ENCODE measurements around the gene SIGLEC6.

The SIGLEC6 gene

DNA sequence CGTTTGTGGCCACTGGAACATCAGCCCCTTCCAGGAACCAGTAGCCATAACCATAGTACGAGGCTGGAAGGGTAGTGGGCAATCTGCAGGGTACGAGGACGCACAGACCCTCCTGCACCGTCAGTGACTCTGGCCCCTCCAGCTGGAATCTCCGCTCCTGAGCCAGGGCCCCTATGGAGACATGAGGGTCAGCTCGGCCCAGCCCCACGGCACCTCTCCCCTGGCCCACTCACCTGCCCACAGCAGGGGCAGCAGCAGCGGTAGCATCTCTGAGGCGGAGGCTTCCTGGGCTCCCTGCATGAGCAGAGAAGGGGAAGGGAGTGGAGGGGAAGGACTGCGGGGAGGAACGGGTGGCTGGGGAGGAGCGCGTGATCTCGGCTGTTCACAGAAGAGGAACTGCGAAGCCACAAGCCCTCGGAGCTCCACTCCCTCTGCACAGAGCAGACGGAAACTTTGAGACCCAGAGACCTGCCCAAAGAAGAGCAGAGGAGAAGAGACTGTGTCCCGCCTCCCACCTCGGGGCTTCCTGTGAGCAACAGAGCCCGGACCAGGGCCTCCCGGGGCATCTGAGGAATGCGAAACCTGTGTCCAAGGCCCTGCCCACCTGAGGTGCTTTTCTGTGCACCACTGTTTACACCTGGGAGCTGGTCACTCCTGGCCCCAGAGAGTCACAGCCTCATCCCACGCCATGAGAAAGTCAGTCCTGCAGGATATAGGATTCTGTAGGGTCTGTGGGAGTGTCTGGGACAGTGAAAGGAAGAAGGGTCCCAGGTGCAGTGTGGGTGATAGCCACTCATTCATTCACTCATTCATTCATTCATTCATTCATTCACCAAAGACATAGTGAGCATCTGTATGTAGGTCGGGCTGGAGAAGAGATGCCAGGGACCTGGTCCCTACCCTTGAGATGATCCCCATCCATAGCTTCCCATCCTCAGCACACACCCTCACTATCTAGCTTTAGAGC is at the start of gene SIGLEC6:
SIGLEC6 (minus strand) TSS at position 322 of the 967 bp plus-strand sequence; CDS start at position 300, 22 bp downstream.
- peak; percentile 22 to 75 for DNase-seq

DNA sequence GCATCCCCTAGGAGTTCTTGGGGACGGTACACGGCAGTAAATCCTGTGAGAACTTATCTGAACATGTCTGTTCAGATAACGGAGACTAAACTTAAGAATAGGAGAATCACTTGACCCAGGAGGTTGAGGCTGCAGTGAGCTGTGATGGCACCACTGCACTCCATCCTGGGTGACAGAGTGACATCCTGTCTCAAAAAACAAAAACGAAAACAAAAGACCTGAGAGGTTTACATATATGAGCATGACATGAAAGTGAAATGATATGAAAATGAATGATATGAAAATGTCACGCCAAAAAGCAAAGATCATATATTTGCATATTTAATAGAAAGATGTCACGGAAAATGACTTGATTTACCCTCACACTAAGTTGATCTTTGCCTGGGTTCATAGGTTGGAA is 45.4 kb upstream of the SIGLEC6 start:
- DNase-seq = no peak

DNA sequence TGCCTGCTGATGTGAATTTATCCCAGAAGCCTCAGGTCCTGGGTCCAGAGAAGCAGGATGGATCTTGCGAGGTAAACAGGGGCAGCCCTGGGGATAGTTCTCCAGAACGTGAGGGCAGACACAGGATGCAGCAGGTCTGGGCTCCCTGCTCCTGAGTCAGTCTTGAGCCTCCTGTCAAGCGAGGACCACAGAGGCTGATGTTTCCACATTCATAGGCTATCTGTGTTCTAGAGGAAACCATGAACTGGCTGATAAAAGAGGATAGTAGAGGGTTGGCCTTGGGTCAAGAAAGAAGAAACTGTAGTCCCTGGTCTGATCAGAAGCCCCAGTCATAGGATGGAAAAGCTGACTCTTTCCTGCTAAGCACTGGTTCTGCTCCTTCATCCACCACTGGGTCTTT is 41.9 kb upstream of the SIGLEC6 start:
- DNase-seq = no peak

DNA sequence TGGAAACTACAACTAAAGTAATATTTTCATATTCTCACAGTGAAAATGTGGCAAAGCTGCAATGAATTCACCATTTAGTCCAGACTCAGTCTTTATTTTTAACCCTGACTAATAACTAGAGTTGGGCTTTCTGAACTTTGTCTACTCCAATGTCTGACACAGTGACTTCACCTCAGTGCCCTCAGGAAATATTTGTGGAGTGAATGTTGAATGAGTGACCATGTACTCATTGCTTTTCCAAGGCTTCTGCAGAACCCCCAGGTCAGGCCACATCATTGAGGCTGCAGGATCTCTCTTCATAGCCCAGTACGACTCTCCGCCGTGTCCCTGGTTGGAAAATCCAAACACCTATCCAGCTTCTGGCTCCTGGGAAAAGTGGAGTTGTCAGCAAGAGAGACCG is 41.4 kb upstream of the SIGLEC6 start:
- DNase-seq = no peak

DNA sequence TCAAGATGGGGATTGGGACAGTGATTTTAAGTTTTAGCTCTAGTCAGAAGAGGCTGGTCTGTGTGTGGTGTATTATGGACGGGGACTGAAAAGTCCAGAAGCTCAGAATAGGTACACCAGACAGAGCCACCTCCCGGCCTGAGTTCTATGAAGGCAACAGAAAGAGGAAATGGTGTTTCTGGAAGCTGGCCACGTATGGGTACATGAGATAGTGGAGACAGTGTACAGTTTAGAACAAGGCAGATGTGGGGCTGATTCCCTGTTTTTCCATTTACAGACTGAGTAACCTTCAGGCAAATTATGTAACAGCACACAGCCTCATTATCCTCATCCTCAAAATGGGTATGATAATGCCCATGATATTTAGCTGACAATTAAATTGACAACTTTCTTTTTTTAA is 40.9 kb upstream of the SIGLEC6 start:
- no peak for DNase-seq

DNA sequence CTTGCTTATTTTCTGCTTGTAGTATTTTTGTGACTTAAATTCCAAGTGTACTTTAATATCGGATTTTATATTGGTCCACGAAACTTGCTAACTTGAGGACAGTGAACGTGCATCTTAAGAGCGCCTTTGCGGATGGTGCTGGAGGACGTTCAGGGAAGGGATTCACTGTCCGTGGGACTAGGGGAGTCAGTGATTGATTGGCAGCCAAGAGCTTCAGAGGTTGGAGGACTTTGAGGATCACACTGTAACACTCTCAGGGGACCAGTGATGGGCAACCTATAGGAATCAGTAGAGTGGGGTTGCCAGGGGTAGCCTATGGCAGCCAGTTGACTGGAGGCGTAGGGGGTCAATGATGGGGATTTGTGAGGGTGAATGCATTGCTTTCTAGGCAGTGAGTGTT is 40.1 kb upstream of the SIGLEC6 start:
- no peak for DNase-seq

DNA sequence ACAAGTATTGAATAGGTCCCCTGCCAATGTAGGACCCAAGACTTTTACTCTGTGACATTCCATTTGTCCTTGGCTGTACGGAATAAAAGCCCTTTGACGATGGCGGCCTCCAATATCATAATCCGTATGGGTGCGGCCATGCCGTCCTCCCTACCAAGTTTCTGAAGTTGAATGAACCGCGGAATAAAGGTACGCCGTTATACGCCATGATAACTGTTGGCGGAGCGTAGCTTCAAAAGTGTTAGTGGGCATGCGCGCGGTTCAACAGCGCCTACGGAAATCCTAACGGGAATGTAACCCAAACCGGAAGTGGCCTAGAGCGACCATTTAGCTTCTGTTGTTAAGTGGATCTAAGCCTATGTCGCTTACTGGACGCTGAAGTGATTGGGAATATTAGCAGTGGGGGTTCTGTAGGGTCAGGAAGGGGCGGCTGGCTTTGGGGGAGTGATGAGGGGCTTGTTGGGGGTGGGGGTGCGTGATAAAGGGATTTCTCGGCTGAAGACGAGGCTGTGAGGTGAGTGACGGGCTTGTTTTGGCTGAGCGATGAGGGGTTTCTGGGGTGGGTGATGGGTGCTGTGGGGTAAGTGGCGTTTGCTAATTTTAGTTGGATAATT is 39.6 kb upstream of the SIGLEC6 start, which contains the start of gene ZNF175:
ZNF175 (plus strand) TSS at position 322 of the 614 bp plus-strand sequence. CDS start 2,047 bp downstream, outside the sequence.
- DNase-seq = peak; percentile 88 to 90

DNA sequence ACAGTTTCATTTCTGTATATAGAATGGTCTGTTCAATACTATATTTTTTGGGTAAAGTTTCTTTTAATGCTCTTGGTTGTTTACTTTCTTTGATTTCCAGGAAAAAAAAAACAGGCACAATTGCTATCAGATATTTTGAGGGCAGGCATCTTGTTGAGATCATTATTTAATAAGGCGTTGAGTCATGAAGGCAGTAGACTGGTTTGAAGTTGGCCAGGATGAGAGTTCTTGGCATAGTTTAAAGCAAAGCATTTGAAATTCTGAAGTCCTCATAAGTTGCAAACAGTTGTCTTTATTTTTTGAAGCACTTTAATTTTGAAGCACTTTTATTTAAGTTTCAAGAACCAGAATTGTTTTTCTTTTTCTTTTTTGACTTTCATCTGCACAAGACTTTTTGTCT is 37.0 kb upstream of the SIGLEC6 start:
- DNase-seq = no peak

DNA sequence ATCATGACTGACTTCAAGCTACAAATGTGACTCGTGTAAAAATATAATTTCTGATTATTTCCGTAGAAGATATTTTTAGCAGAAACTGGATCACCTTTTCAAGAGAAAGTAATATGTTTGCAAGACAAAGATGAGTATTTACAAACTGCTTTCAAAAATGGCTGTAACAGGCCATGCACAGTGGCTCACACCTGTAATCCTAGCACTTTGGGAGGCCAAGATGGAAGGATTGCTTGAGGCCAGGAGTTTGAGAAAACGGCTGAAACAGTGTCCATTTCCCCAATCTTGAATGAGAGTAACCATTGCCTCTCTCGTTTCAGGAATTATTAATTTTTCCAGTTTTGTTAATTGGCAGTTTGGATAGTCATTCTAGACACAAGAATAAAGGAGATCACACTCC is 36.1 kb upstream of the SIGLEC6 start:
- no peak for DNase-seq

DNA sequence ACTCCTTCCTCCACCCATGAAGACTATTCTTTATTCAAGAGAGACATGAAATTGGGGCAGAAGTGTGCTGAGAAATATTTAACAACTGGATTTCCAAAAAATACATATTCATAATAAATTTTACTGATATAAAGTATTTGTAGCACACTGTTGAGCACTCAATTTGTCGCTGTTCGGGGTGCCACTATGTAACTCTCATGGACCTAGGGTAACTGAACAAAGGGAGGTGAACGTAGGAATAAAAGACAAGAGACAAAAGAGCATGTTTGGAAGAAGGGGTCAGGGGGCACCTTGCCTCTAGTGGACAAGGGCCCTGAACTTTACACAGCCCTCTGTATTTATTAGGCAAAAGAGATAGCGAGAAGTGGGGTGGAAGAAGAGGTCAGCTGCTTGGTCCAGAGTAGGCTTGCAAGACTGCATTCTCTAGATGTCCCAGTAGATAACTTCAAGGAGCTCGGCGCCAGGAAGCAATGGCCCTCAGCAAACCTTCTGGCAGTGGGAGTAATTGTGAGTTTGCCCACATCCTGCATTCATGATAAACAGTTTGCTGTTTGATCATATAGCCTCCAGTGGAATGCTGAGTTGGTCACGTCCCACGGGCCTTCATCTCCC is 35.1 kb upstream of the SIGLEC6 start:
- no peak for DNase-seq

DNA sequence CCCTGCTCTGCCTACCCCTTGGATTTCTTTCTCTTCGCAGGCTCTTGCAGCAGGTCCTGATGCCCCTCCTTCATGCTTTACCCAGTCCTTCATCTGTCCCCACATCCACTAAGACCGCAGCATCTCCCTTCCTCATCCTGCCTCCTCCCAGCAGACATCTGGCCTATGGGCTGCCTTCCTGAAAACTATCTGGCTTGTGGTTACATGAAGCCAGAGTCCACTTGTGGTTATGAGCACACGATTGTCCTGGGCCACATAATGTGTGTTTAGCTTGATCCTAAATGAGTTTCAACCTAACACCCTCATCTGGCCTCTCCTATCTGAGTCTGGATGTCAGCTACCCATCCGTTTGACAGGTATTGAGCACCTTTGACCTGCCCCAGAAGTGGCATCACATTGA is 34.1 kb upstream of the SIGLEC6 start:
- no peak for DNase-seq

DNA sequence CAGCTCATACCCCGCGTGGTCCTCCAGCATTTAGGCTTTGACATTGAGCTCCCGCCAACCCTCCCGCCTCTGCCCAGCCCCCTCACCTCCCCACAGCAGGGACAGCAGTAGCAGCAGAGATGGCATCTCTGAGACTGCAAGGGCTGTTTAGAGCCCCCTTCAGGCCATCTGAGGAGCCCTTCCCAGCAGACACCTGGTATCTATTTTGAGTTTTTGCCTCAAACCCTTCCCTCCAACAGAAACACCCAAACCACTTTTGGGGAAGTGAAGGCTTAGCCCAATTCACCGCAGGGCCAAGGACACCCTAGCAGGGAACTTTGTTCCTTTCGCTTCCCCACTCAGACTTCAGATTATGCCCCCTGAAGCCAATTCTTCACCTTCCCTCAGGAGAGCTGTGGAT is 33.3 kb upstream of the SIGLEC6 start:
- peak in 1 of 2 donors; percentile 12 for DNase-seq

DNA sequence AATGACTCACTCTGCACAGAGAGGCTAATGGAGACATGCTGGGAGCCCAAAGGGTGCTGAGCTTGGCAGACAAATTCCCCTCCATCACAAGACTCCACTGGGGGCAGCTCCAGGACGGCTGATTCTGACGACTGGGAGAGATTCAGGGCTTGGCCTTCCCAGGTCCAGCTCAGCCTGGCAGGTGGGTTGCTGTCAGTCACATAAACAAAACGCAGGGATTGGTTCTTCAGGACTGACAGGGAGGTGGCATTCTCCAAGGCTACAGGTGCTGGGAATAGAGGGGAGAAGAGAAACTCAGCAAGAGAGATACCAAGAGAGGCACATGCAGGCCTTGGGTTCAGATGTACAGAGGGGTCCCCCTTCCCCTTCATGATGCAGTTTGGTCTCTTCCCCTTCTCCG is 28.9 kb upstream of the SIGLEC6 start:
- no peak for DNase-seq

DNA sequence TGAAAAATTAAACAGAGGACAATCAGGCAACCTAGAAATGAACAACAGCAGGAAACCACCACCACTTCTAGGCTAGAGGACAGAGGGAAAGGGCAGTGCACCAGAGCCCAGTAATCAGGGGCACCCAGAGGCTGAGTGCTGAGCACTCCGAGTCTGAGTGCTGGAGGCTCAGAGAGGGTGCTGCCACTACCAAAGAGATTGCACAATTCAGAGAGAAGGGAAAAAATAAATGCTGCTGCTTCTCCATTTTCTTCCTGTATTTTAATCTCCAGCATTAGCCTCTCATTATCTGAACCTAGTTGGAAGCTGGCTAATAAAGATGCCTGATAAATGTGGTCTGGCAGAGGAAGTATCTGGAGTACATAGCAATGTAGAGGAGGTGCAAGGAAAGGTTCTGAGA is 27.8 kb upstream of the SIGLEC6 start:
- no peak for DNase-seq

DNA sequence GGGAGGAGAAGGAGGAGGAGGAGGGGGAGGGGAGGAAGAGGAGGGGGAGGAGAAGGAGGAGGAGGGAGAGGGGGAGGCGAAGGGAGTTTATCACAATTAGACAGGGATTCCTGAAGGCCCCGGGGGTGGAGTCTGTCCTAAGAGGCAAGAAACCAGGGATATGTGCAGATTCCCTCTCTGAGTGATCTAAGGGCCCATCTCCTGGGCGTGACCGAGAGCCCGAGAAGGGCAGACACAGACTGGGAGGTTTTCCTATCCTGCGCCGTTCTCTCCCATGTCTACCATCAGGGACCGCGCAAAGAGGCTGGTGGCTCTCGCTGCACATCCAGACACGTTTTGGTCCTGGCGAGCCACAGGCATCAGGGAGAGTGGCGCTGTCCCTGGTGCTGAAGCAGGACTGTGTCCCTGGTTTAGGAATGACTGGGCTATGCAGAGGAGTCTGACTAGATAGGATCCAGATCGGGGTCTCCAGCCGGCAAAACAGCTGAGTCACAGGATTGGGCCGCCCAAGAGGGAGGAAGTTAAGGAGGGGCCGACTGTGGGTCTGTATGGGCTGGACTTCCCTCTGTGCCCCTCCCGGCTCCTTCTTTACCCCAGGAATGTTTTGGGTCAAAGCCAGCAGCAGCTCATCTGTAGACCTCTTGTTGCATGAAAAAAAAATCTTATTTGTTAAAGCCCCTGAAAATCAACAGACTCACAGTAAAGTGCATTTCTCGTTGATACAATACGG is 21.7 kb upstream of the SIGLEC6 start:
- DNase-seq = peak; percentile 20 to 48

DNA sequence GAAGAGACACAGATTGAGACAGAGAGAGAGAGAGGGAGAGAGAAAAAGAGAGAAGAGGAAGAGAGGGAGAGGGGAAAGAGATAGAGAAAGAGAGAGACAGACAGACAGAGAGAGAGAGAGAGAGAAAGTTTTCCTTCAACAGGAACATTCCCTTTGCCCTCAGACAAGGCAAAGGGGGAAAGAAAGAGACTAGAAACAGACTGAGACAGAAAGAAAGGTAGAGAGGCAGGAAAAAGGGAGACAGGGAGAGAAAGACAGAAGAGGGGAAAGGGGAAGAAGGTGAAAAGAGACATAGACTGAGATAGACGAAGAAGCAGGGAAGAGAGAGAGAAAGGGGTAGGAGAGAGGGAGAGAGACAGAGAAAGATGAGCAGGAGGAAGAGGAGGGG is 21.1 kb upstream of the SIGLEC6 start:
- DNase-seq = no peak

DNA sequence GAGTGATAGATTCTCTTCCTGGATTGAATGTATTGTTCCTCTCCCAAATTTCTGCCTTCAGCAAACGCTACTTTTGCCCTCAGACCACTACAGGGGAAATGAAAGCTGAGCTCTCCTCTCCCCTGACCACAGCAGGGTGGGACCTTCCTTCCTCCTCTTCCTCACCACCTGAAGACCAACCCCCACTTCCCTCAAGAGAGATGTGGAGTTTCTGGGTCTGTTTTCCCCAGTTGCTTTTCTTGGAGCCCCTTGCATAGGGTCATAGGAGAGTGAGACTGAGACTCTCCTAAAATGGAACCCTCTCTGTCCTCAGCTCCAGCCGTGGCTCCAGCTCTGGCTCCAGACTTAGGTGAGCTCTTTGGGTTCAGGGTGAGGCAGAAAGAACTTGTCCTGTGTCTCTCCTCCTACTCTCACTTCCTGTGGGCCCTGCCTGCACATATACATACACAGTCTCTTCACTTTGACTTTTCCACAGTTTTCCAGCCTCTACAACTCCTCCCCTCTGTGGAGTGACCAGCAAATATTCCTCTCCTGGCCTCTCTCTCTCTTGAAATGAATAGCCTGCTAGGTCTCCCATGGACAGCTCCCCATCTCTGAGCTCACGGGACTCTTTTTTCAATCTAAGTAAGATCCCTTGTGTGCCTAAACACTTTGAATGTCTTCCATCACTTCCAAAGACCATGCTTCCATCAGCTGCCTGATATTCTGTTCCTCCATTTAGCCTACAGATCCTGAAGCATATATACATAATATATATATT is 20.4 kb upstream of the SIGLEC6 start:
- no peak for DNase-seq

DNA sequence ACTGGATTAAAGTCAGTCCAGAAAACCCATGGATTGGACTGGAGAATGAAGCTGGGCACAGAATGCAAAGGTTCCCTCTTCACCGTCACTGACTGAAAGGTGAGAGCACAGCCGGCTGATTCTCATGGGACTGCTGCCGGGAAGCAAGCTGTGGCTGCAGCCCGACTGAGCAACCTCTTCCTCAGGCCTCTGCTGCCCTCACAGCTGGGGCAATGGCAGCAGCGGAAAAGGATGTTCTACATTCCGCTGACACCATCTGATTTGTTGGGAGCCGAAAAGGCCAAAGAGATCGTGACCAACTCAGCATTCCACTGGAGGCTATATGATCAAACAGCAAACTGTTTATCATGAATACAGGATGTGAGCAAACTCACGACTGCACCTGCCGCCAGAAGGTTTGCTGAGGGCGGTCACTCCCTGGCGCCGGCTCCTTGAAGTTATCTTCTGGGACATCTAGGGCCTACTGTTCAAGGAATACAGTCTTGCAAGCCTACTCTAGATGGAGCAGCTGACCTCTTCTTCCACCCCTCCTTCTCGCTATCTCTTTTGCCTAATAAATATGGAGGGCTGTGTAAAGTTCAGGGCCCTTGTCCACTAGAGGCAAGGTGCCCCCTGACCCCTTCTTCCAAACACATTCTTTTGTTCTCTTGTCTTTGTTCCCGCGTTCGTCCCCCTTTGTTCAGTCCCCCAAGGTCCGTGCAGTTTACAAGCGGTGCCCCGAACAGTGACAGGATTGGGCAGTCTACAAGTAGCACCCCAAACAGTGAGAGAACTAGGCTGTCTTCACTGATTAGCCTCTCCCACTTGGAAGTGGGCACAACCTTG is 19.6 kb upstream of the SIGLEC6 start:
- no peak for DNase-seq

DNA sequence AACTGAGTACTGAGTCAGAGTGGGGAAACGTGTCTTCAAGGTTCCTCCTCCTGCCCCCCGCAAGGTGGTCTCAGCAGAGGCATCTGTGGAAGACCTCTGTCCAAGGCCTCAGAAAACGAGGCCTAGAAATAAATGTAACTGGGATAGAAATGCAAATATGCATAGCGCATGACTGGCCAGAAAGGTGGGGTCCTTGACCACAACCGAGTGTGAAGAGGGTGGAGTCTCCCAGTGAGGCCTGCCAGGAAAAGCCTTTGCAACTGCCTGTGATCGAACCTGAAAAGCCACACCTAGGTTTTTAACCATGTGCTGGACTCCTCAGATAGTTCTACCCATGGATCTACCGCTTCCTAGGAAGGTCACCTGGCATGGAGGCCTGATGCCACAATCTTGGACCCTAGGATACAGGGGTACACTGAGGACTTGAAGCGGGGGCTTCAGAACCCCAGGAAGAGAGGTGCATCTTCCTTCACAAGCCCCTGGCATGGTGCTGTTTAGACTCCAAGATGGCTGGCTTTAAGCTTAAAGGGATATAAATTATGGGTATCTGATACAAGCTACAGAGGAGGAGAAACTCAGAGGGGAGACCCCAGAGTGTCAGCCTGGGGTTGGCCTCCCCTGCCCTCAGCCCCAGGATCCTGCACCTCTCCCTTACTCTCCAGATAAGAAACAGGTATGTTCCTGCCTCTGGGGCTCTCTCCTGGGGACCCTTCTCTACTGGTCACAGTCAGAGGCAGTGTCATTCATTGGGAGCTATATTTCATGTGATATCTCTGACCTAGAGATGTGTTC is 18.3 kb upstream of the SIGLEC6 start:
- no peak for DNase-seq

DNA sequence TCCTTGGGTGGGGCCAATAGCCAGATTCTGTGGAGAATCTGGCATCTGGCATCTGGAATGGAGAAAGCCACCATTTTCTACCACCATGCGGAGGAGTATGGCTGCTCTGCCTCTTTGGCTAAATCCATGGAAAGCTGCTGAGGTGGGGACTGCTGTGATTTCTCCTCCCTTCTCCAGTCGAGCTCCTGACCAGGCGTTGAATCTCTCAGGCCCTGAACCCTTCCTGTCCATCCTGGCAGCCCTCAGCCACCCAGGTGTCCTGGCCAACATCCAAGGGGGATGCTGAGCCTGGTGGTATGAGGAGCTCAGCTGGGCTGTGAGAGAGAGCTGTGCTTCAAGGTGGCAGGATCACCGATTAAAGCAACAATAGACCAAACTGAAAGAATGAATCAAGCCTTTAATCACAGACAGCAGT is 17.4 kb upstream of the SIGLEC6 start:
- DNase-seq = no peak
